HG03039 (cell line): Measurements from ENCODE around the gene RTL10.
"Not testable (repeated sequence)": the region's sequence is repeated elsewhere in the genome, so short reads cannot be mapped to it uniquely, and the experiment has no call there.

Experiments
- ATAC-seq: cut with Tn5 transposase; IDR thresholded peaks from one replicate; pipeline ENCODE4 v1.9.1; 2021; ENCODE audit warnings: mild to moderate bottlenecking, moderate library complexity; ENCODE audit not compliant: unreplicated experiment

RTL10 gene

GRCh38 chr22:19889951-19890350 is 35.3 kb upstream of the RTL10 start:
- ATAC-seq, result no peak

DNA sequence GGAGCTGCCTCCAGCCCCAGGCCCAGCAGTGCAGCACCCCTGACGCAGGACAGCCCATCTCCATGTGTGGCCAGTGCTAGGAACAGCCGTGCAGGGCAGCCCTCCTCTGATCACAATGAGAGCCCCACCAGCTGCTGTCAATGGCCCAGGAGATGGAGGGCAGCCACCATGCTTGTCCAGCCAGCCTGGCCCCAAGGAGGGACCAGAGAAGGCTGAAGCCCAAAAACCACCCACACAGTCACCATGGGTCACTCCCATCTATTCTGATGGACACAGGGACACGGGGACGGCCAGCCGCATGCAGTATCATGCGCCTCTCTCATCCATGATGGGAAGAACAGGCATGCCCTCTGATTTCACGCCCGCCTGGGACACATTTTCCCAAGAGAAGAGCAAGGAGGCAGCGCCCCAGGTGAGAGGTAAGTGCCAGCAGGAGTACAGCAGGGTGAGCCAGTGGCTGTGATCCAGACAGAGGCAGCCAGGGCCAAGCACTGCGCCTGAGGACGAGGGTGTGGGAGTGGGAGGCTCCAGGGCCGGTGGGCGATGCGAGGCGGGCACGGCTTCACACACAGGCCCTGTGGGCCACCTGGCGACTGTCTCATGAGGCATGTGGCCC is 33.6 kb upstream of the RTL10 start:
- ATAC-seq, result no peak

DNA sequence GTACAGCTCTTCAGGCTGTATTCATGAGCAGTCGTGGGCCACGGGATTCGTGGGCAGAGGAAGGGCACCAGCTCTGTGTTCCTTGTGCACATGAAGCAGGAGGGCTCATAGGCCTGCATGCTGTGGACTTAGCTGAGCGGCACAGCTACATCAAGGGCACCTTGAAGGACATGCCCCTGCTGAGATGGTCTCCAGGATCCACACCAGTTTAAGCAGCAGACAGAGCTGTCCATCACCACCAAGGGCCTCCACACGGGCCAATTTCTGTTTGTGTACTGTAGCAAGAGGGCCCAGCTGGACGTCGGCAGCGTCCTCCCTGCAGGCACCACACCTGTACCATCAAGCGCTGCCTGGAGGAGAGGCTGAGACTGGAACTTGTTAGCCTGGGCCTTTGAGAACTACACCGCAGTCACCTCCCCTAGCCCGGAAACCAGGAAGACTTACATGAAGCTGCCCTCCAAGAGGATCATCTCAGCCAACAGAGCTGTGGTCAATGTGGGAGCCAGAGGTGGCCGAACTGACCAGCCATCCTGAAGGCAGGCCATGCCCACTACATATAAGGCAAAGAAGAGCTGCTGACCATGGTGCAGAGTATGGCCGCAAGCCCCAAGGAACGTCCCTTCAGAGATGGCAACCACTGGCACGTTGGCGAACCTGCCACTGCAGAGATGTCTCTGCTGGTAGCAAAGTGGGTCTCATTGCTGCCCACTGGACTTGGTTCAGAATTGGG is 32.7 kb upstream of the RTL10 start:
- no peak for ATAC-seq

DNA sequence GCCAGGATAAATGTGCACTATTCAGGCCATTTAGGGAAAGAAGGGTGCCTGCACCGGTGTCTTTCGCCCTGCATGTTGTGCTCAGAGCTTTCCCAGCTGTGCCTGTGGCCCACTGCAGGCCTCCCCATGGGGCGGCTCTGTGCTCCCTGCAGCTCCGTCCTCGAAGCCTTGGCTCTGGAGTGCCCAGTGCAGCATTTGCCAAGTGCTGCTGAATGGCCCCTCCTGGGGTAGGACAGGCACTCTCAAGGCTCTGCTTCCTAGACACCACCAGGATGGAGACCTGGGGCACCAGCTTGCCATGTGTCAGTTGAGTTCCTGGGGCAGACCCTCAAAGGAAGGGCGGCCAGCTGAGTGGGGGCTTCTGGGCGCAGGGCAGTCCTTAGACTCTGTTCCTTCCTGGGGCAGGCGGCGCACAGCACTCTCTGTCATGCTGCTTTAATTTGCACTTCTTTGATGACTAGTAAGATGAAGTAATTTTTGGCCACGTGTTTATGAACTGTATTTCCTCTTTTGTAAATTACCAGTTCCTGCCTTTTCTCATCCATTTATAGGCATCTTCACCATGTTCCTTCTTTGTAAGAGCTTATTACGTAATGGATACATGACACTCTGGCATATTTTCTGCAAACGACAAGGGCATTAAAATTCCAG is 32.1 kb upstream of the RTL10 start:
- ATAC-seq, result no peak

DNA sequence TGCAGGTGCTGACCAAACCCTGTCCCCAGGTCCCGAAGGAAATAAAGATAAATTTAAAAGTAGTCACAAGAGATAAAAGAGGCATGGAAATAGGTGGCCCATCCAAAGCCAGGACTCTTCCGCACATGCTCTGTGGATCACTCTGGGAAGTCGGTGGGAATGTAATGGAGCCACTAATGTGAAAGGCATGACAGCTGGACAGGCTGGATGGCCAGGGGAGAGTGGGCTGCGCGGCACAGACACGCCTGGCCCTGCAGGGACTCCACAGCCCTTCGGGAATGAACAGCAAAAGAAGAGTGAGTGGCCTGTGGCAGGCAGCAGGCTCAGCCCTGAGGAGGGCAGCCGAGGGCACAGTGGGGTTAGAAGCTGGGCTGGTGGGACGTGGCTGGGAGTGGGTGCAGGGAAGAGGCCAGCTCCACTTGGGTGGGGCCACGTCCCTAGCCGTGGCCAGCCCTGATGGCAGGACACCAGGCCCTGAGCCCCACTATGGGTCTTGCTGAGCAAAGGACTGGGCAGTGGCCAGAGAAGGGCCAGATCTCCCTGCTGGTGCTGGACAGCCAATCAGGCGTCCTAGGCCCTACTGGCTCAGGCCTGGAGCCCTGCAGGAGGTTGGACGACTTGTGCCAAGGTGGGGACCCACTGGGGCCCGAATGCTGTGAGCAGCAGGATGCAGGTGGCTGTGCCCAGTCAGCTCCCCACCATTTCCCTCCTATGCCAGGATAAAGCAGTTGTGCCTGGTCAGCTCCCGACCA is 31.3 kb upstream of the RTL10 start:
- no peak for ATAC-seq

- no peak for ATAC-seq
These were observed 30.5 kb upstream of the RTL10 start for GRCh38 chr22:19884954-19885751.

GRCh38 chr22:19884161-19884953 is 29.7 kb upstream of the RTL10 start:
- ATAC-seq, result no peak

GRCh38 chr22:19883446-19883845 is 28.8 kb upstream of the RTL10 start:
- ATAC-seq, result not testable (repeated sequence)

DNA sequence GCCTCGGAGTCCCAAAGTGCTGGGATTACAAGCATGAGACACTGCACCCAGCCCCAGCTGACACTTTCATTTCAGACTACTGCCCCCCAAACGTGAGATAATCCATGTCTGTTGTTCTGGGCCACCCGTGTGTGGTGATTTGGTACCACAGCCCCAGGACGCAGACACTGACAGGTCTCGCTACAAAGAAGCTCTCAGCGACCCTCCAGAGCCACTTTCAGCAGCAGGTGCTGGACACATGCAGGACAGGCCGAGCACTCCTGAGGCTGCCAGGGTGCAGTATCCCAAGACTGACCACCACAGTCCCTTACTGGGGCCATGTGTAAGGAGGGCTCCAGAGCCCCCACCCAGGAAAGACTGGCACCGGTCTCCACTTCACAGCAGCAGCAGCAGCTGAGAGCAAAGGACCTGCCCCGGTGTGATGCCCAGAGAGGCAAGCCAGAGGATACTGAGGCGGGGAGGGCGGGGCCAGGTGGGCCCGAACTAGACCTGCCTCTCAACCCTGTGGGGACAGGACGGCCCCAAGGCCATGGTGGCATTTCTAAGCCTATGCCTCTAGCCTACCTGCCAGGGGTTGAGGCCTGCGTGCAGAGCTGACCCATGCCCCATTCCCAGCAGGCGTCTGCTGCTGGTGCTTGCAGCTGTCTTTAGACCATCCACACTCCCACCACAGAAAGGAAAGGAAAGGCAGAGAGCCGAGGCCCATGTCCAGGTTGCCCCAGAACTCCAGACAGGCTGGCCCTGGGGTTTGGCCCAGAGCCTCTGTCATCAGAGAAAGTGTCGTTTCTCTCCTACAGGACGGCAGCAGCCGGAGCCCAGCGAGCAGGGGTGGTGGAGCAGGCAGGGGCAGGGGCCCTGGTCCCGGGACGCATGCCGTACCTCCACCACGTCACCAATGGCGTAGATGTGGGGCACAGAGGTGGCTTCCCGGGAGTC is 28.0 kb upstream of the RTL10 start:
- no peak for ATAC-seq

DNA sequence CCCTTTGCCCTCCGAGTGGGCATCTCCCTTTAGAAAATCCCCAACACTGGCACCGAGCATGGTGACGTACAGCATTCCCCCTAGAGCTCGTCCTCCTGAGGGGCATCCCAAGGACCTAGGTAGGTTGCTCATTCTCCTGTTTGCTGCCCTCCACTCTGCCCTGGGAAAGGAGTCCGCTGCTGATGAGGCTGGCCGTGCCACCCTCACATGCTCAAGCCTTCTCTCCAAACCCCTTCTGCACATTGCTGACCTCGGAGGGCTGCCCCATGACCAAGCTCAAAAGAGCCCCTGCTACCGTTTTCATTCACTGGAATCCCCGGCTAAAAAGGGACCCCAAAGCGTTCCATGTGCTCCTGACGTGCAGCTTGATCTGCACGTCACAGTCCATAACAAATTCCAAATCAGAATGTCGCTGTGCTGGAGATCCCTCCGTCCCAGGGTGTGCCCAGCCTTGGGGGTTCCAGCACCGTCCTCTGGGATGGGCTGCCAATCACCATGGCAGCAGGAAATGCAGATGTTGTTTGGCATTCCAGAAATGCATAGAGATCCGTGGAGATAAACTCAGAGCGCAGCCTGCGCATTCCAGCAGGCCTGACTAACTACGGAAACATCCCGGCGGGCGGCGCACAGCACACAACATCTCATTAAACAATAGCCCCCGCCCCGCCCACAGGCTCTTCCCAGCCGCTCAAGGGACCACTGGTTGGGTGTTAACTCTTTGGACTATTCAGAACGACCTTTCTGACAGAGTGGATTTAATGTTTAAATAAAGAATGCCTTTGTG is 26.3 kb upstream of the RTL10 start:
- no peak for ATAC-seq

DNA sequence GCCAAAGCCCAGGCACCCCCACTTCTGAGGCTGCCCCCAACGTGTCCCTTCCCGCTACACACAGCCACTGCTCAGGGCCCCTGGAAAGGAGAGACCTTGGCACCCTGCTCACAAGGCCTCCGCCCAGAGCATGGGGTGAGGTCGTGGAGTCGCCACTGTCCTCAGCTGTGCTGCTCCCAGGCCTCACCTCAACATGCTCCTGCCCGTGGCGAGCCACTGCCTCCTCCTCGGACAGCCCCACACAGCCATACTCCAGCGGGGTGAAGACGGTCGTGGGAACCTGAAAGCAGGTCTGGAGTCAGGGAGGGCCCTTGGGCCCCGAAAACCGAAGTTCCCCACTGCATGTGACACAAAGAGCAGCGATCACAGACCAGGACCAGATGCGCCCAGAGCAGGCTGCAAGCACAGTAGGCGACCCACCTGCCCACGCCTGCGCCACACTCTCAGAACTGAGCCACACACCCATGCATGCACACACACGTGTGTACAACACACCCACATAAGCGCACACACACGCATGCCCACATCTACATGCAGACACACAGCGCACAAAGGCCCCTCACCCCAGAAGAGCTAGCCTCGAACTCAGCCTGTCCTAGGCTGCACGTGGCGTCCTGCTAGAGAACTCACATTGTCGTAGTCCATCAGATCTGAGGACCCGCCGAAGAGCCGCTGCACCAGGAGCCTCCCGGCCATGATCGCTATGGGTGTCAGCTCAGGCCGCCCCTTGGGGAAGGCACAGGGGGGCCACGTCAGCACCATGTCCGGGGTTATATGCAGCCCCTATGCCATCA is 25.5 kb upstream of the RTL10 start:
- no peak for ATAC-seq

DNA sequence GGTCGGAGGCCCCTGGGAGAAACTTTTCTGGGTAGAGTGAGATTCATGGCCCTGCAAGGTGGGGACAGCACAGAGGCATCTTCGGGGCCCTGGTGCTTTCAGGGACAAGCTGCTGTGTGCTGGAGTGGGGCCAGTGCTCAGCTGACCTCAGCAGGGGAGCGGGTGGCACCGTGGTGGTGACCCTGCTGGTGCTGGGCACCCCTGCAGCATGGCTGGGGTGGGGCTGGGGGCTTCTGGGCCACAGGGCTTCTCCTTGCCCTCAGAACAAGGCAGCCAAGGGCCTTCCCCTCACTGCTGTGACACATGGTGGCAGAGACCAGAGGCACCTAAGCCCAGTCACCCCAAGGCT is 24.9 kb upstream of the RTL10 start:
- ATAC-seq, result no peak

DNA sequence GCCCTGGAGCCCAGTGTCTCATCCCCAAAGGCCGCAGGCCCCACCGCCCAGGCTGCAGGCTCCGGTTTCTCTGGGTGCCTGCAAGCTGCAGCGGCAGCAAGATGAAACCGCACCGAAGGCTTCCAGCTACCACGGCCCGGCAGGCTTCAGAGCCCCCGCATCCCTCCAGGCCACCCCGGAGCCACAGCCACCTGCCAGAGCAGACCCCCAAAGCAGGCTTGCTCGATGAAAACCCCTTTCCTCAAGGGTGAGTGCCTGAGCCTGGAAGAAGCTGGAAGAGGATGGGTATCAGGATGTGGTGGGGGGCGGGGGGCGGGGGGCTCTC is 24.5 kb upstream of the RTL10 start:
- no peak for ATAC-seq

GRCh38 chr22:19878461-19879245 is 24.0 kb upstream of the RTL10 start:
- ATAC-seq, result no peak

DNA sequence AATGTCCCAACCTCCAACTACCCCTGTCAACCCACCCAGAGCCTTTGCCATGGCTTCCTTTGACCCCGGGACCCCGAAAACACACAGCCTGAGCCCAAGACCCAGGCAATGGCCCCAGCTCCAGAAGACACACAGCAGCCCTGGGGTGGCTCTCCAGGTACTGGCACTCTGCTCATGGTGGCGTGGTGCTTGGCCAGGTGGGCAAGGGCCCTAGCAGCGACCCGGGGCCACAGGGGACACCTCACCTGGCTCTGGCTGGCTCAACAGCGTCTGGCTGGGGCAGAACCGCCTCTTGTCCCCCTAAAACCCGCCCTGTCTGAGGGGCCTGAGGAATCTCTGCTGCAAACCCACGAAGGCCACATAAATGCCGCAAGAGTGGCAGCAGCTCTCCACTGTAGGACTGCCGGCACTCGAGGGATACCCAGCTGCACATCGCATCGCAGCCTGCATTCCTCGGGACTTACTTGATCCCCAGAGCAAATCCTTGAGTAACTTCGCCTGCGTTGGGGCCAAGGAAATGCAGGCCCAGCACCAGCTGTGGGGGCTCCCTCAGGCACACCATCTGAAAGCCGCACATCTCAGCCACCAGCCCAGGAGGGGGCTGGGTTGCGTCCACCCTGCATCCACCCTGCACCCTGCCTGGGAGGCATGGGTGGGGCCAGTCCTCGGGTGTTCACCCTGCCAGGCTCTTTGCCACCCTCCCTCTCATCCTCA is 23.1 kb upstream of the RTL10 start:
- ATAC-seq, result no peak

GRCh38 chr22:19876941-19877625 is 22.4 kb upstream of the RTL10 start:
- ATAC-seq, result no peak
